Endodermal cell (in vitro differentiated cells): ENCODE data around the gene KCNG2. TPM values are rescaled to one million over a fixed set of nuclear protein-coding genes. Genes with fewer than 3 reads are reported as not detected.
"Not testable (repeated sequence)": the region's sequence is repeated elsewhere in the genome, so short reads cannot be mapped to it uniquely, and the experiment has no call there.

Experiments used
- DNase-seq: peaks from one replicate; pipeline ENCODE4 v3.0.0-alpha.2; 2017
- H3K27ac ChIP-seq: 2 replicates; pipeline ENCODE4 v1.5.1; 2013; ENCODE audit warnings: mild to moderate bottlenecking, low read depth, low read length, moderate library complexity
- H3K27me3 ChIP-seq: 2 replicates; pipeline ENCODE4 v1.6.1; 2013; ENCODE audit warnings: mild to moderate bottlenecking, low read length, moderate library complexity; ENCODE audit not compliant: insufficient read depth, control insufficient read depth, poor library complexity, severe bottlenecking
- H3K36me3 ChIP-seq: 2 replicates; pipeline ENCODE4 v1.7.0; 2013; ENCODE audit warnings: mild to moderate bottlenecking, low read length, moderate library complexity; ENCODE audit not compliant: control insufficient read depth, insufficient read depth
- H3K4me1 ChIP-seq: one replicate; pipeline ENCODE4 v1.7.0; 2013; ENCODE audit warnings: low read length; ENCODE audit not compliant: control insufficient read depth, insufficient read depth
- H3K4me3 ChIP-seq: 2 replicates; pipeline ENCODE4 v1.5.1; 2013; ENCODE audit warnings: mild to moderate bottlenecking, low read length, moderate library complexity
- H3K9ac ChIP-seq: 2 replicates; pipeline ENCODE4 v1.6.1; 2013; ENCODE audit warnings: mild to moderate bottlenecking, low read length, moderate library complexity; ENCODE audit not compliant: poor library complexity, severe bottlenecking; ENCODE audit errors: extremely low read depth
- H3K9me3 ChIP-seq: 2 replicates; pipeline ENCODE4 v1.6.1; 2013; ENCODE audit warnings: mild to moderate bottlenecking, low read length, moderate library complexity; ENCODE audit not compliant: control insufficient read depth
- H3K27ac Mint-ChIP-seq: 2 replicates; pipeline ENCODE4 v1.8.0; 2020; ENCODE audit warnings: mixed read lengths
- H3K27me3 Mint-ChIP-seq: 2 replicates; pipeline ENCODE4 v1.8.0; 2021; ENCODE audit warnings: mild to moderate bottlenecking, mixed read lengths; ENCODE audit not compliant: insufficient read depth
- H3K36me3 Mint-ChIP-seq: 2 replicates; pipeline ENCODE4 v1.8.0; 2020; ENCODE audit warnings: low read depth, mixed read lengths
- H3K4me1 Mint-ChIP-seq: 2 replicates; pipeline ENCODE4 v1.8.0; 2020; ENCODE audit warnings: mixed read lengths
- H3K4me3 Mint-ChIP-seq: 2 replicates; pipeline ENCODE4 v1.8.0; 2020; ENCODE audit warnings: mild to moderate bottlenecking, moderate library complexity, mixed read lengths
- H3K9me3 Mint-ChIP-seq: 2 replicates; pipeline ENCODE4 v1.8.0; 2020; ENCODE audit warnings: mild to moderate bottlenecking, mixed read lengths
- WGBS, 2 experiments: methylation state at CpG; one replicate each; pipeline versions ENCODE4 v1.1.5 to v1.1.7; 2013; ENCODE audit warnings: missing lambda C conversion rate in 2 of 2, mixed read lengths in 1 of 2; ENCODE audit not compliant: insufficient coverage in 1 of 2, insufficient read length in 1 of 2; 5-methylcytosine and 5-hydroxymethylcytosine counted together
- total RNA-seq, 2 donors: library from RNA; stranded (reverse); fragmentation: NEBNext Ultra II Directional in 1 of 2; extraction: Animal tissue kit (Norgen Biotek cat#: 25700) in 1 of 2; gene quantifications; 2 replicates in 1 of 2; 3 replicates in 1 of 2; pipeline ENCODE4 v1.2.1, GENCODE V29; 2021
- TF ChIP-seq, protein P1 (sequence below): fragments of 200-600 bp; sonication (generic); conservative IDR thresholded peaks from 2 replicates; pipeline ENCODE4 v1.5.0; 2021; ENCODE audit warnings: antibody characterized with exemption, mild to moderate bottlenecking

KCNG2 gene
- total RNA-seq, 2 donors from 2014 or later: not detected

DNA sequence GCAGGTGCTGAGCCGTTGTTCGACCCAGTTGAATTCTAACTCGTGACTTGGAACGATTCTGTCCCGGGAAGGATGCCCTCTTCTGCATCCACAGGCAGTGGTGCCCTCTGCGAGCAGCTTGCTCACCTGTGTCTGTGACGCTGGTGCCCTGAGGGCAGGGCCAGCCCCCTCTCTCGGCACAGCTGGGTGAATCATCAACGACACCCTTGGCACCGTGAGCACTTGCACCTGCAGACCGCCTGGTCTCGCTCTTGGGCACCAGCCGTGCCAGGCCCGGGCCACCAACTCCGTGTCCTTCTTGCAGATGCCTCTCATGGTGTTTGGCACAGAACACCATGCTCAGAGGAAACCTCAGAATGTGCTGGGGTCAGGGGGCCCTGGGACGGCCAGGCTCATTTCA lies 78.8 kb downstream of the KCNG2 start:
- Histone ChIP-seq H3K4me3 (no peak overlapping the region), H3K27me3 (no peaks in the 10 kb centered on the region), H3K27ac (no peak overlapping the region), H3K4me1 (no peaks in the 10 kb centered on the region), H3K9ac (no peak overlapping the region), H3K36me3 (no peaks in the 10 kb centered on the region), H3K9me3 (no peaks in the 10 kb centered on the region)
- no peaks in the 10 kb centered on the region for H3K4me1 Mint-ChIP-seq
- TF ChIP-seq, protein P1, sequence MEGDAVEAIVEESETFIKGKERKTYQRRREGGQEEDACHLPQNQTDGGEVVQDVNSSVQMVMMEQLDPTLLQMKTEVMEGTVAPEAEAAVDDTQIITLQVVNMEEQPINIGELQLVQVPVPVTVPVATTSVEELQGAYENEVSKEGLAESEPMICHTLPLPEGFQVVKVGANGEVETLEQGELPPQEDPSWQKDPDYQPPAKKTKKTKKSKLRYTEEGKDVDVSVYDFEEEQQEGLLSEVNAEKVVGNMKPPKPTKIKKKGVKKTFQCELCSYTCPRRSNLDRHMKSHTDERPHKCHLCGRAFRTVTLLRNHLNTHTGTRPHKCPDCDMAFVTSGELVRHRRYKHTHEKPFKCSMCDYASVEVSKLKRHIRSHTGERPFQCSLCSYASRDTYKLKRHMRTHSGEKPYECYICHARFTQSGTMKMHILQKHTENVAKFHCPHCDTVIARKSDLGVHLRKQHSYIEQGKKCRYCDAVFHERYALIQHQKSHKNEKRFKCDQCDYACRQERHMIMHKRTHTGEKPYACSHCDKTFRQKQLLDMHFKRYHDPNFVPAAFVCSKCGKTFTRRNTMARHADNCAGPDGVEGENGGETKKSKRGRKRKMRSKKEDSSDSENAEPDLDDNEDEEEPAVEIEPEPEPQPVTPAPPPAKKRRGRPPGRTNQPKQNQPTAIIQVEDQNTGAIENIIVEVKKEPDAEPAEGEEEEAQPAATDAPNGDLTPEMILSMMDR: no peak
- peak; percentile 39 for DNase-seq
- peaks cover 1% of the 10 kb centered on the region for H3K27me3 Mint-ChIP-seq
- no peaks in the 10 kb centered on the region for H3K36me3 Mint-ChIP-seq
- H3K27ac Mint-ChIP-seq: no peak overlapping the region
- H3K4me3 Mint-ChIP-seq: no peak overlapping the region
- H3K9me3 Mint-ChIP-seq: no peaks in the 10 kb centered on the region
- 93 to 97% methylated on average over 15 to 16 of the region's 16 CpGs for whole genome bisulfite sequencing, 2 experiments

DNA sequence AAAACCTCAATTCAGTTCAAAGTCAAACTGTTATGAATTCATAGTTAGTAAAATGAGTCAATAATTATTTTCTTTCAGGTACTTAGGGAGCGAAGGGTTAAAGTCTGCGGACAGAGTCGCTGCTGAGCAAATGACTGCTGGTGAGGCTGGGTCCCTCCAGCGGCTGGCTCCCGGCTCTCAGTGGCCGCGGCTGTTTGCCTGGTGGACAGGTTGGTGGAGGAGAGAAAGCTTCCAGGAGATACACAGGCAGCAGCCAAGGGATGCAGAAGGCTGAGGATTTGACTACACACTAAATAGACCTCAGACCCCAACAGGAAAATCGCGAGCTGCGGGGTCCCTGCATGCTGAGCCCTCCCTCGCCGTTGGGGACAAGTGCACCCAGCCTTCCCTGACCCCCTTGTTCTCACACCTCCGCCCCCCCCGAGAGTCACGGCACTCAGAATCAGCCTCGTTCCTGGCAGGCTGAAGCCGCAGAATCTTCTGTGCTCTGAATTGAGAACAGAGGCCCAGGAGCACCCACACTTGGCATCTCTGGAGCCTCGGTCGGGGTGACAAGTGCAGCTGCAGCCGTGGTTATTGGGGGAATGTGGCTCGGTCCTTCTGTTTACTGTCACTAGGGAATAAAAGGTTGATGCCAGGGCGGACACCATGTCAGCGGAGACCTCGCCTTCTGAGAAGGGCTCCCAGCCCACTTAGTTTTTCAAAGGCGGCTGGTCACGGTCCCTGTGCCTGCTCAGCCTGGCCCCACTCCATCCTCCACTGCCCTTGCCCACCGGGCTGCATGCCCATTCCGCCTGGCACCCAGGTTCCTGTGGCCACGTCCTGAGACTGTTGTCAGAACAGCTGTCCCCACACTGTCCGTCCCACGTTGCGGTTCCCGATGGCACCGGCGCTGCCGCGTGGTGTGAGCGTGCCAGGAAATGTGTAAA lies 79.7 kb downstream of the KCNG2 start:
- H3K4me3 Mint-ChIP-seq: no peak overlapping the region
- Histone ChIP-seq H3K4me1 (no peaks in the 10 kb centered on the region), H3K36me3 (no peaks in the 10 kb centered on the region), H3K9ac (no peak overlapping the region), H3K27me3 (no peaks in the 10 kb centered on the region), H3K4me3 (no peak overlapping the region), H3K27ac (no peak overlapping the region), H3K9me3 (no peaks in the 10 kb centered on the region)
- peaks cover 1% of the 10 kb centered on the region for H3K27me3 Mint-ChIP-seq
- H3K9me3 Mint-ChIP-seq: no peaks in the 10 kb centered on the region
- H3K4me1 Mint-ChIP-seq: no peaks in the 10 kb centered on the region
- H3K27ac Mint-ChIP-seq: no peak overlapping the region
- peak; percentile 63 for DNase-seq
- H3K36me3 Mint-ChIP-seq: no peaks in the 10 kb centered on the region
- TF ChIP-seq, protein P1: peak; percentile 42
- WGBS, 2 experiments: 74 to 79% methylated on average over 32 to 38 of the region's 38 CpGs

DNA sequence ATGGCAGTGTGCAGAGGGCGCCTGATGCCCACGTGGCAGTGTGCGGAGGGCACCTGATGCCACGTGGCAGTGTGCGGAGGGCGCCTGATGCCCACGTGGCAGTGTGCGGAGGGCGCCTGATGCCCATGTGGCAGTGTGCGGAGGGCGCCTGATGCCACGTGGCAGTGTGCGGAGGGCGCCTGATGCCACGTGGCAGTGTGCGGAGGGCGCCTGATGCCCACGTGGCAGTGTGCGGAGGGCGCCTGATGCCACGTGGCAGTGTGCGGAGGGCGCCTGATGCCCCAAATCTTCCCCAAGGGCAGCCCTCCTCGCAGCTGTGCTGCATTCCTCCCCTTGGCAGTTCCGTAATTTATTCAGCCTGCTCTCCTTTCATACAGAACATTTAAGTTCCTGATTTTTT lies 80.5 kb downstream of the KCNG2 start:
- not testable (repeated sequence) for H3K9me3 ChIP-seq, H3K27ac ChIP-seq, H3K9me3 Mint-ChIP-seq, H3K9ac ChIP-seq, H3K36me3 Mint-ChIP-seq, H3K27me3 Mint-ChIP-seq, H3K36me3 ChIP-seq, H3K4me1 Mint-ChIP-seq, H3K27ac Mint-ChIP-seq, H3K27me3 ChIP-seq, H3K4me1 ChIP-seq, DNase-seq, H3K4me3 Mint-ChIP-seq, H3K4me3 ChIP-seq
- 97 to 100% methylated on average over 6 to 23 of the region's 25 CpGs for WGBS, 2 experiments
